GM12874 (cell line): ENCODE results near the gene CHRNB2.

Experiments
- TF ChIP-seq, protein P1 (sequence below): IDR thresholded peaks from 2 replicates; pipeline ENCODE4 v1.5.1; 2011; ENCODE audit warnings: low read depth, mild to moderate bottlenecking, control low read depth, low read length, moderate library complexity; ENCODE audit not compliant: insufficient read depth

CHRNB2 gene

GRCh38 chr1:154571244-154571963, 3.8 kb downstream of the CHRNB2 start:
- TF ChIP-seq, protein P1, sequence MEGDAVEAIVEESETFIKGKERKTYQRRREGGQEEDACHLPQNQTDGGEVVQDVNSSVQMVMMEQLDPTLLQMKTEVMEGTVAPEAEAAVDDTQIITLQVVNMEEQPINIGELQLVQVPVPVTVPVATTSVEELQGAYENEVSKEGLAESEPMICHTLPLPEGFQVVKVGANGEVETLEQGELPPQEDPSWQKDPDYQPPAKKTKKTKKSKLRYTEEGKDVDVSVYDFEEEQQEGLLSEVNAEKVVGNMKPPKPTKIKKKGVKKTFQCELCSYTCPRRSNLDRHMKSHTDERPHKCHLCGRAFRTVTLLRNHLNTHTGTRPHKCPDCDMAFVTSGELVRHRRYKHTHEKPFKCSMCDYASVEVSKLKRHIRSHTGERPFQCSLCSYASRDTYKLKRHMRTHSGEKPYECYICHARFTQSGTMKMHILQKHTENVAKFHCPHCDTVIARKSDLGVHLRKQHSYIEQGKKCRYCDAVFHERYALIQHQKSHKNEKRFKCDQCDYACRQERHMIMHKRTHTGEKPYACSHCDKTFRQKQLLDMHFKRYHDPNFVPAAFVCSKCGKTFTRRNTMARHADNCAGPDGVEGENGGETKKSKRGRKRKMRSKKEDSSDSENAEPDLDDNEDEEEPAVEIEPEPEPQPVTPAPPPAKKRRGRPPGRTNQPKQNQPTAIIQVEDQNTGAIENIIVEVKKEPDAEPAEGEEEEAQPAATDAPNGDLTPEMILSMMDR, result no peak

- TF ChIP-seq, protein P1, result no peak
Observed at GRCh38 chr1:154571964-154572288, 4.3 kb downstream of the CHRNB2 start.

DNA sequence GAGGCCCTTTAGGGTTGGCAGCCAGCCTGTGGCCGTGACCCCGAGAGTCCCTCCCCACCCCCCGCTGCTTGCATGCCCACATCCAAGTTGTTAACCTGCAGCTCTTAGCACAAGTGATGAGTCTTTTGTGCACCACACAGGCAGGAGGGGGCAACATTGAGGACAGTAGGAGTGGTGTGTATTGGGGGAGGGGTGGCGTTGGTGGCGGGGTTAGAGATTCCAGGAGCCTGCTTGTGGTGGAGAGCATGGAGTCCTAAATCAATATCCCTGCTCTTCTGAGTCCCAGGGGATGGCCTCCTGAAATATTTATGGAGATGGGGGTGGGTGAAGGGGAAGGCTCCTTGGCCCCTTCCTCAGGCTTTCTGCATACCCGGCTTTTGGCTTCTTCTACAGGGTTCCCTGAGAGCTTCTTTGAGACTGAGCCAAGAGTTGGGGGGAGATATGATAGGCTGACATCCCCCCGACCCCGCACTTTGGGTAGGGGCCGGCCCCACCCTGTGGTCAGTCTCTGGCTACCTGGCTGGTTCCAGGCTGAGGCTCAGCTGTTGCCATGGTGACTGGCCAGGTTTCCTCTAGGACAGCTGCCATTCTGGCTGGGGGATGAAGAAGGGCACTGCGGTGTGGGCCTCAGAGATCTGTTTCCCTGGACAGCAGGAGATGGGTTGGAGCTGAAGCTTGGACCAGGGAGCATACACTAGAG, 5.0 kb downstream of the CHRNB2 start:
- TF ChIP-seq, protein P1, result no peak

DNA sequence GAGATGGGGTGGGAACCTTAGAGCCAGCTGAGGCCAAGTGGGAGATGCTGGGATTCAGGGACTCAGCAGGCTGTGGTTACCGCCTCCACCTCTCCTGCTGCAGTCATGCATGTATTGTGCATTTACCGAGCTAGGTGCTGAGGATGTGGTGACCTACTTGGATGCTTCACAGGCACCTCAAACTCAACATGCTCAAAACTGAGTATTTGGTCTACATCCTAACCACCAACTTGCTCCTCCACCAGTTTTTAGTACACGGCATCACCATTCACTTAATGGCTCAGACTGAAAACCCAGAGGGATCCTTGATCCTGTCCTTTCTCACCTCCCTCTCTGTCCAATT, 5.6 kb downstream of the CHRNB2 start:
- TF ChIP-seq, protein P1, result no peak

- TF ChIP-seq, protein P1, result no peak
Observed at GRCh38 chr1:154574716-154575115, 7.1 kb downstream of the CHRNB2 start.

GRCh38 chr1:154575147-154575927, 7.8 kb downstream of the CHRNB2 start:
- TF ChIP-seq, protein P1, result no peak

DNA sequence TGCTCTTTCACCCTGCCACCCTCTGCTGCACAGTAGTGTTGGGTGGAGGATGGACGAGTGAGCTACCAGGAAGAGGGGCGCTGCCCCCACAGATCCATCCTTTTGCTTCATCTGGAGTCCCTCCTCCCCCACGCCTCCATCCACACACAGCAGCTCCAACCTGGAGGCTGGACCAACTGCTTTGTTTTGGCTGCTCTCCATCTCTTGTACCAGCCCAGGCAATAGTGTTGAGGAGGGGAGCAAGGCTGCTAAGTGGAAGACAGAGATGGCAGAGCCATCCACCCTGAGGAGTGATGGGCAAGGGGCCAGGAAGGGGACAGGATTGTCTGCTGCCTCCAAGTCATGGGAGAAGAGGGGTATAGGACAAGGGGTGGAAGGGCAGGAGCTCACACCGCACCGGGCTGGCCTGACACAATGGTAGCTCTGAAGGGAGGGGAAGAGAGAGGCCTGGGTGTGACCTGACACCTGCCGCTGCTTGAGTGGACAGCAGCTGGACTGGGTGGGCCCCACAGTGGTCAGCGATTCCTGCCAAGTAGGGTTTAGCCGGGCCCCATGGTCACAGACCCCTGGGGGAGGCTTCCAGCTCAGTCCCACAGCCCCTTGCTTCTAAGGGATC, 8.5 kb downstream of the CHRNB2 start:
- TF ChIP-seq, protein P1, result no peak
